ENCODE measurements around the gene WASF3.

Gene WASF3

GRCh38 chr13:26688286-26688685 is 130.8 kb downstream of the WASF3 start:
- no peak for DNase-seq

- DNase-seq, result no peak
Measured at GRCh38 chr13:26688980-26689379, 131.5 kb downstream of the WASF3 start.

GRCh38 chr13:26693749-26694463 is 136.4 kb downstream of the WASF3 start:
- no peak for DNase-seq

- no peak for DNase-seq
Measured at GRCh38 chr13:26694609-26695359, 137.3 kb downstream of the WASF3 start.

- no peak for DNase-seq
Measured at GRCh38 chr13:26695360-26695705, 137.8 kb downstream of the WASF3 start.

- DNase-seq, result no peak
Measured at GRCh38 chr13:26695891-26696311, 138.4 kb downstream of the WASF3 start.

GRCh38 chr13:26697069-26697955 is 139.8 kb downstream of the WASF3 start:
- DNase-seq, result no peak

- DNase-seq, result no peak
Measured at GRCh38 chr13:26698392-26699196, 141.1 kb downstream of the WASF3 start.

- DNase-seq, result no peak
Measured at GRCh38 chr13:26699197-26699490, 141.7 kb downstream of the WASF3 start.

- DNase-seq, result no peak
Measured at GRCh38 chr13:26705536-26705935, 148.1 kb downstream of the WASF3 start.

GRCh38 chr13:26706381-26706780 is 148.9 kb downstream of the WASF3 start:
- no peak for DNase-seq

- no peak for DNase-seq
Measured at GRCh38 chr13:26707122-26708006, 149.9 kb downstream of the WASF3 start.

GRCh38 chr13:26708007-26708297 is 150.5 kb downstream of the WASF3 start:
- DNase-seq, result no peak

- DNase-seq, result no peak
Measured at GRCh38 chr13:26709461-26709860, 152.0 kb downstream of the WASF3 start.

- DNase-seq, result no peak
Measured at GRCh38 chr13:26710166-26710565, 152.7 kb downstream of the WASF3 start.

GRCh38 chr13:26711211-26711610 is 153.7 kb downstream of the WASF3 start:
- no peak for DNase-seq

GRCh38 chr13:26713341-26713740 is 155.9 kb downstream of the WASF3 start:
- no peak for DNase-seq

- no peak for DNase-seq
Measured at GRCh38 chr13:26716984-26717383, 159.5 kb downstream of the WASF3 start.

- no peak for DNase-seq
Measured at GRCh38 chr13:26718146-26718545, 160.7 kb downstream of the WASF3 start.

- no peak for DNase-seq
Measured at GRCh38 chr13:26718872-26719271, 161.4 kb downstream of the WASF3 start.

- no peak for DNase-seq
Measured at GRCh38 chr13:26719356-26719945, 162.0 kb downstream of the WASF3 start.
